Endothelial cell of umbilical vein (primary cell): ENCODE data around the gene EDC4. TPM values are rescaled to one million over a fixed set of nuclear protein-coding genes. Genes with fewer than 3 reads are reported as not detected.

Experiments used
- BruUV-seq: library from RNA; stranded (reverse); fragments of 400-500 nt; replicated peaks from 2 replicates; lab custom pipeline; 2021; lab: Mats Ljungman, UMichigan
- CTCF ChIA-PET: fragments of 300-600, 350-600 bp; sonication (Branson Sonifier 250); formaldehyde crosslinking; loops from one replicate; lab custom pipeline; 2021; ENCODE audit warnings: antibody characterized with exemption, inconsistent platforms; lab: Charles Lee
- POLR2A ChIA-PET: fragments of 300-600, 350-600 bp; sonication (Branson Sonifier 250); formaldehyde crosslinking; loops from one replicate; lab custom pipeline; 2021; ENCODE audit warnings: antibody characterized with exemption, inconsistent platforms; lab: Charles Lee
- DNase-seq: peaks from one replicate; pipeline ENCODE4 v3.0.0-alpha.2; 2011; ENCODE audit warnings: low read depth, low spot score
- FAIRE-seq: peaks from 2 replicates; lab custom pipeline; 2011; peaks lifted over from hg19 to GRCh38; lab: Jason Lieb, UNC
- H2AFZ ChIP-seq: 2 replicates; pipeline ENCODE4 v1.6.0; 2012; ENCODE audit warnings: low read depth, low read length, control low read depth, inconsistent platforms
- H3K27ac ChIP-seq: 2 replicates; pipeline ENCODE4 v1.5.1; 2011; ENCODE audit warnings: low read depth, mild to moderate bottlenecking, control low read depth, low read length, moderate library complexity; ENCODE audit not compliant: insufficient read depth
- H3K27me3 ChIP-seq, 2 experiments: 2 replicates each; pipeline versions ENCODE4 v1.6.0 to v1.6.1; 2011; ENCODE audit warnings: low read length in 2 of 2, mixed read lengths in 1 of 2; ENCODE audit not compliant: control insufficient read depth in 2 of 2, insufficient read depth in 2 of 2
- H3K36me3 ChIP-seq, 2 experiments: 2 replicates in 1 of 2; 3 replicates in 1 of 2; pipeline ENCODE4 v1.5.1; 2011; ENCODE audit warnings: low read length in 2 of 2, mild to moderate bottlenecking in 1 of 2, moderate library complexity in 1 of 2; ENCODE audit not compliant: control insufficient read depth in 2 of 2, insufficient read depth in 2 of 2; ENCODE audit errors: extremely low read depth in 1 of 2
- H3K4me1 ChIP-seq: 3 replicates; pipeline ENCODE4 v1.5.1; 2011; ENCODE audit warnings: mild to moderate bottlenecking, low read length; ENCODE audit not compliant: control insufficient read depth, insufficient read depth; ENCODE audit errors: extremely low read depth
- H3K4me2 ChIP-seq: 2 replicates; pipeline ENCODE4 v1.6.1; 2011; ENCODE audit warnings: low read length, control low read depth, mixed read lengths; ENCODE audit not compliant: insufficient read depth
- H3K4me3 ChIP-seq, 3 experiments: fragments of 200-600 bp in 1 of 3; sonication (generic), shearing (Covaris generic) in 1 of 3; replicated peaks in 1 of 3; 2 replicates each; pipeline ENCODE4 v1.5.1; 2011 to 2016; ENCODE audit warnings: control low read depth in 3 of 3, low read length in 3 of 3, mild to moderate bottlenecking in 2 of 3, inconsistent platforms in 1 of 3, low read depth in 1 of 3, moderate library complexity in 1 of 3; ENCODE audit not compliant: insufficient read depth in 1 of 3
- H3K79me2 ChIP-seq: 2 replicates; pipeline ENCODE4 v1.6.0; 2012; ENCODE audit warnings: low read length, inconsistent platforms; ENCODE audit not compliant: control insufficient read depth, insufficient read depth
- H3K9ac ChIP-seq: replicated peaks from 2 replicates; pipeline ENCODE3; 2011; ENCODE audit warnings: low read length, control low read depth; ENCODE audit not compliant: insufficient read depth; ENCODE audit errors: extremely low read depth
- H3K9me1 ChIP-seq: replicated peaks from 3 replicates; pipeline ENCODE4 v1.6.0; 2011; ENCODE audit warnings: mild to moderate bottlenecking, low read length; ENCODE audit not compliant: control insufficient read depth, insufficient read depth; ENCODE audit errors: extremely low read depth
- H3K9me3 ChIP-seq: replicated peaks from 2 replicates; pipeline ENCODE4 v1.5.1; 2012; ENCODE audit warnings: low read length, inconsistent platforms; ENCODE audit not compliant: control insufficient read depth, insufficient read depth
- H4K20me1 ChIP-seq: replicated peaks from 2 replicates; pipeline ENCODE3; 2011; ENCODE audit warnings: mild to moderate bottlenecking, low read length; ENCODE audit not compliant: control insufficient read depth, insufficient read depth; ENCODE audit errors: extremely low read depth
- EZH2 ChIP-seq: IDR thresholded peaks from 2 replicates; pipeline ENCODE4 v1.6.1; 2012; ENCODE audit warnings: borderline replicate concordance, low read depth, mild to moderate bottlenecking, moderate library complexity, low read length, inconsistent platforms; ENCODE audit not compliant: severe bottlenecking
- FOS ChIP-seq: IDR thresholded peaks from 2 replicates; pipeline ENCODE4 v1.6.1; 2011; ENCODE audit warnings: mild to moderate bottlenecking, low read length, moderate library complexity, borderline replicate concordance; ENCODE audit not compliant: insufficient read depth
- GATA2 ChIP-seq: IDR thresholded peaks from 2 replicates; pipeline ENCODE4 v1.7.0; 2011; ENCODE audit warnings: low read depth, mild to moderate bottlenecking, moderate library complexity, mixed read lengths, low read length; ENCODE audit not compliant: insufficient read length, insufficient read depth
- JUN ChIP-seq: IDR thresholded peaks from 2 replicates; pipeline ENCODE4 v1.6.1; 2011; ENCODE audit warnings: borderline replicate concordance, low read depth; ENCODE audit not compliant: insufficient read length, insufficient read depth
- MYC ChIP-seq: IDR thresholded peaks from one replicate; pipeline ENCODE4 v1.6.1; 2011; ENCODE audit warnings: mild to moderate bottlenecking, low read depth, low read length
- POLR2A ChIP-seq: IDR thresholded peaks from 2 replicates; pipeline ENCODE4 v1.6.1; 2012; ENCODE audit warnings: low read depth, mild to moderate bottlenecking, control low read depth, low read length
- POLR2AphosphoS5 ChIP-seq: IDR thresholded peaks from 2 replicates; pipeline ENCODE4 v1.6.1; 2012; ENCODE audit warnings: low read depth, mild to moderate bottlenecking, control low read depth, low read length, moderate library complexity; ENCODE audit not compliant: insufficient read depth
- dilution Hi-C: fragments of 300-500 bp; cut with MboI; formaldehyde crosslinking; loops from one replicate; pipeline ENCODE4 v1.15.0; 2019; ENCODE audit warnings: low sequenced_read_pairs; ENCODE audit not compliant: extremely low pct_ligation_motif_present
- intact Hi-C: fragments of 100-400 bp; cut with micrococcal nuclease; formaldehyde crosslinking; loops from one replicate; pipeline ENCODE4 v1.10.0; 2022
- polyA plus RNA-seq, 4 experiments: library from polyadenylated mRNA; depleted of rRNA in 3 of 4; stranded (reverse) in 3 of 4; unstranded in 1 of 4; fragments of >200 nt; gene quantifications; 2 replicates each; pipeline versions ENCODE4 v1.2.1 to v1.2.3, GENCODE V29; 2011 to 2012; ENCODE audit warnings: missing spikeins in 1 of 4
- total RNA-seq: library from RNA; stranded (reverse); gene quantifications from 2 replicates; pipeline ENCODE4 v1.2.3, GENCODE V29; 2021
- TF ChIP-seq, protein P1 (sequence below): IDR thresholded peaks from 2 replicates; pipeline ENCODE4 v1.6.1; 2011; ENCODE audit not compliant: insufficient read depth, insufficient read length
- TF ChIP-seq, protein P2 (sequence below), 2 donors: IDR thresholded peaks; 1 replicate in 1 of 2; 2 replicates in 1 of 2; pipeline ENCODE4 v1.5.1; 2011; ENCODE audit warnings: low read length in 2 of 2, mild to moderate bottlenecking in 2 of 2, moderate library complexity in 2 of 2, control low read depth in 1 of 2, inconsistent platforms in 1 of 2, low read depth in 1 of 2; ENCODE audit not compliant: insufficient read depth in 1 of 2; ENCODE audit errors: extremely low read depth in 1 of 2

EDC4 gene
- total and polyA plus RNA-seq, 2 donors (not counting 3 experiments of a cell fraction or from before 2014, with no cell fraction given), result 57.5 to 81.2 TPM

DNA sequence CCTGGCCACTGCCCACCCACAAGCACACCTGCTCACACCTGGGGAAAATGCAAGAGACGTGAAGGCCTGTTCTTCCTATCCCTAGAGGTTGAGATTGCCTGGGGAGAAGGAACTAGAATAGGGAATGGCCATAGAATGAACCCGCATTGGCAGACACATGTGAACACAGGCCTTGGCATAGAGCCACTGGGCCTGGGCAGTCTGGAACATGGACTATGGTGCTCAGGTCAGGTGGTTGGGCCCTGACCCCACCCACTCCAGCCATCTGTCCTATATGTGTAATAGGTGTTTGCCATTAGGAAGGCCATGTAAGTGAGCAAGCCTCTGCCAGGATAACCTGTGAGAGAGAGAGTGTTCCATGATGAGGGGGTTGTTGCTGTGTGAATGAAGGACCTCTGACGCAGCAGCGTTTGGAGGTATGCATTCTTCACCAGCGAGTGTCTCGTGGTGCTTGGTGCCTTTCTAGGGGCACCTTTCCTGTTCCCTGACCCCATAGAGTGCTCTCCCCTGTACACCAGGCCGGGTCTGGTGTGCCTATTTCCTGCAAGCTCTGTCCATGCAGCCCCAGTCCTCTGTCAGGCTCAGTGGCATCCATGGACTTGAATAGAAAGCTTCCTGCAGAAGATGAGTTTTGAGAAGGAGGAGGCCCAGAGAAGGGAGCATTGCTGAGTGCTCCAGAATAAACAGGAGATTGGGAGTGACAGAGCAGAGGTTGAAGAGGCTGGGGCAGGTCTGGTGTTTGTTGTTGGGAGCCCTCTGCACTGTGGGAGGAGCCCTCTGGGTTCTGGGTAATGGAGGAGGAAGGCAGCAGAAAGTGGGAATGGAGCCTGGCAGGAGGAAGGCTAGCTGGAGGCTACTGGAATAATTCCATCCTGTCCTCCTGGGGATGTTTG, 43.2 kb downstream of the EDC4 start:
- Histone ChIP-seq H3K79me2 (no peaks in the 10 kb centered on the region), H2AFZ (no peak overlapping the region), H3K4me1 (no peaks in the 10 kb centered on the region), H3K4me2 (no peak overlapping the region), H3K4me3 (no peak overlapping the region), H3K27me3 (no peaks in the 10 kb centered on the region), H3K9ac (no peak overlapping the region), H3K36me3 (peaks cover 0 to 17% of the 10 kb centered on the region in 2 experiments), H3K9me1 (no peaks in the 10 kb centered on the region), H3K9me3 (no peaks in the 10 kb centered on the region), H4K20me1 (no peaks in the 10 kb centered on the region), H3K27ac (no peak overlapping the region)
- DNase-seq (no peak), FAIRE-seq (no peak)
- dilution Hi-C loops, result loop anchor here (25.0 kb wide), 1 partner anchor 229 kb away; no protein-coding TSS in a partner anchor
- no peak for TF ChIP-seq MYC
- no peak for TF ChIP-seq JUN
- TF ChIP-seq GATA2, result no peak
- TF ChIP-seq, protein P1, sequence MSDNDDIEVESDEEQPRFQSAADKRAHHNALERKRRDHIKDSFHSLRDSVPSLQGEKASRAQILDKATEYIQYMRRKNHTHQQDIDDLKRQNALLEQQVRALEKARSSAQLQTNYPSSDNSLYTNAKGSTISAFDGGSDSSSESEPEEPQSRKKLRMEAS, result no peak
- no peak for TF ChIP-seq EZH2
- TF ChIP-seq POLR2AphosphoS5, result no peak
- TF ChIP-seq, protein P2, sequence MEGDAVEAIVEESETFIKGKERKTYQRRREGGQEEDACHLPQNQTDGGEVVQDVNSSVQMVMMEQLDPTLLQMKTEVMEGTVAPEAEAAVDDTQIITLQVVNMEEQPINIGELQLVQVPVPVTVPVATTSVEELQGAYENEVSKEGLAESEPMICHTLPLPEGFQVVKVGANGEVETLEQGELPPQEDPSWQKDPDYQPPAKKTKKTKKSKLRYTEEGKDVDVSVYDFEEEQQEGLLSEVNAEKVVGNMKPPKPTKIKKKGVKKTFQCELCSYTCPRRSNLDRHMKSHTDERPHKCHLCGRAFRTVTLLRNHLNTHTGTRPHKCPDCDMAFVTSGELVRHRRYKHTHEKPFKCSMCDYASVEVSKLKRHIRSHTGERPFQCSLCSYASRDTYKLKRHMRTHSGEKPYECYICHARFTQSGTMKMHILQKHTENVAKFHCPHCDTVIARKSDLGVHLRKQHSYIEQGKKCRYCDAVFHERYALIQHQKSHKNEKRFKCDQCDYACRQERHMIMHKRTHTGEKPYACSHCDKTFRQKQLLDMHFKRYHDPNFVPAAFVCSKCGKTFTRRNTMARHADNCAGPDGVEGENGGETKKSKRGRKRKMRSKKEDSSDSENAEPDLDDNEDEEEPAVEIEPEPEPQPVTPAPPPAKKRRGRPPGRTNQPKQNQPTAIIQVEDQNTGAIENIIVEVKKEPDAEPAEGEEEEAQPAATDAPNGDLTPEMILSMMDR (IDR thresholded peaks at IDR 0.05; ENCODE audit: extremely low read depth in 1 of 2, insufficient read depth in 1 of 2, low read depth in 1 of 2, low read length in 2 of 2), result no peak
- TF ChIP-seq FOS, result no peak
- TF ChIP-seq POLR2A, result no peak
- ChIA-PET CTCF (interaction anchor here (0.7 to 2.4 kb wide), 7 partner anchors 10 to 243 kb away, joined by 3 to 7 read pairs (median 4); no protein-coding TSS in a partner anchor), POLR2A (no interaction called here)
- BruUV-seq, result no TSS peak
- intact Hi-C loops, result no loop called here
